HepG2 (cell line): Measurements from ENCODE around the gene QDPR.

ENCODE experiments used
- AGO2 ChIP-seq: fragments of 200-400 bp; formaldehyde crosslinking; optimal IDR thresholded peaks from 2 replicates; pipeline ENCODE3; 2017; ENCODE audit warnings: mild to moderate bottlenecking, low read depth, low read length, moderate library complexity
- CHCHD3 ChIP-seq: sonication (generic); formaldehyde crosslinking; IDR thresholded peaks from 2 replicates; pipeline ENCODE4 v1.8.0; 2022; ENCODE audit warnings: mild to moderate bottlenecking, missing genetic modification reagents, moderate library complexity
- EZH2 ChIP-seq: conservative IDR thresholded peaks from 2 replicates; pipeline ENCODE4 v1.6.1; 2012; ENCODE audit warnings: mild to moderate bottlenecking, low read depth, low read length, moderate library complexity
- JUNB ChIP-seq: sonication (generic); formaldehyde crosslinking; IDR thresholded peaks from 2 replicates; pipeline ENCODE4 v1.8.0; 2022; ENCODE audit warnings: missing genetic modification reagents, mild to moderate bottlenecking, borderline replicate concordance
- MEIS2 ChIP-seq: sonication (generic); formaldehyde crosslinking; IDR thresholded peaks from 2 replicates; pipeline ENCODE4 v1.9.0; 2021; ENCODE audit warnings: mild to moderate bottlenecking, missing genetic modification reagents
- POLR2A ChIP-seq, 2 experiments: IDR thresholded peaks; 2 replicates each; pipeline ENCODE4 v1.6.1; 2011; ENCODE audit warnings: low read depth in 2 of 2, low read length in 2 of 2, mild to moderate bottlenecking in 1 of 2, moderate library complexity in 1 of 2; ENCODE audit not compliant: insufficient read depth in 1 of 2
- POLR2AphosphoS5 ChIP-seq: IDR thresholded peaks from 2 replicates; pipeline ENCODE4 v1.6.1; 2012; ENCODE audit warnings: low read depth, low read length
- SNAI1 ChIP-seq: sonication (generic); formaldehyde crosslinking; IDR thresholded peaks from 2 replicates; pipeline ENCODE4 v1.5.0; 2020; ENCODE audit warnings: mild to moderate bottlenecking, missing genetic modification reagents, borderline replicate concordance
- USF2 ChIP-seq, 2 experiments: sonication (generic) in 1 of 2; formaldehyde crosslinking in 1 of 2; IDR thresholded peaks; 2 replicates each; pipeline versions ENCODE4 v1.5.1 to v1.6.1; 2011 to 2020; ENCODE audit warnings: borderline replicate concordance in 1 of 2, low read depth in 1 of 2, low read length in 1 of 2, mild to moderate bottlenecking in 1 of 2, missing genetic modification reagents in 1 of 2, moderate library complexity in 1 of 2

- TF ChIP-seq MEIS2 (CRISPR knock-in tag) (no peak), SNAI1 (CRISPR knock-in tag) (no peak), CHCHD3 (CRISPR knock-in tag) (no peak), JUNB (CRISPR knock-in tag) (no peak), POLR2A (IDR thresholded peaks at IDR 0.05; ENCODE audit: insufficient read depth in 1 of 2, low read depth in 2 of 2, low read length in 2 of 2) (no peak), AGO2 (no peak), POLR2AphosphoS5 (no peak), EZH2 (no peak), USF2 (IDR thresholded peaks at IDR 0.05; ENCODE audit: low read depth, low read length) (no peak), USF2 (CRISPR knock-in tag; IDR thresholded peaks at IDR 0.05; ENCODE audit: borderline replicate concordance) (no peak)
These were observed 64.1 kb downstream of the QDPR start for GRCh38 chr4:17447675-17448298.
